GM20431 (cell line): Measurements from ENCODE around the gene TAGLN2.

Experiments used
- in situ Hi-C: fragments of 300-500 bp; cut with MseI, MboI; formaldehyde crosslinking; loops from one replicate; pipeline ENCODE4 v1.15.0; 2020; ENCODE audit warnings: low sequenced_read_pairs; ENCODE audit not compliant: unreplicated experiment

TAGLN2 gene

DNA sequence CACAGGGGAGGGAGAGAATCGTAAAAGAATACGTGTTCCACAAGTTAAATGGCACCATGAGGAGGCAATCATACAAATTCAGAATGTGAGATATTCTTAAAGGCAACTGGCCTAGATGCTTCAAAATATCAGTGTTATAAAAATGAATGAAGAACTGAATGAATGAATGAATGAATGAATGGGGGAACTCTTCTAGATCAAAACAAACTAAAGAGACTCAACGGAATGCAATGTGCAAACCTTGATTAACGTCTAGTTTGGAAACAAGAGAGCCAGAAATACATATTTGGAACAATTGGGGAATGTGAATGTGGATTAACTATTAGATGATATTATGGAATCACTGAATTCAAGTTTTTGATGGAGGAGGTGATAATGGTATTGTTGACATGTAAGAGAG lies 42.2 kb downstream of the TAGLN2 start:
- in situ Hi-C loops, result no loop called here

DNA sequence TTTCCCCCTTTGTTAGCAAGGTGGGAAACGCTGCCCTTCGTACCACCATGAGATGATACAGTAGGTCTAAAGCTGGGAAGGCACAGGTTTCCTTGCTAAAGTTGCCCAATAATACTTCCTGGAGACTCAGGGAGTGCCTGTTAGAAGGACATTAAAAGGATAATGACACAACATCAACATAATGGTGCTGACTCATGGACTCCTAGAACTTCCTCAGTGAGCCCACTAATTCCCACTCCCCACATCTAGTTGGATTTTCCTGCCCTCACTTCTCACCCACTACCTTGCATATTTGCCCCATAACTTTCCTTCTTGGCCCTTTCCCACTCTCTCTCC lies 42.8 kb downstream of the TAGLN2 start:
- in situ Hi-C loops, result no loop called here

DNA sequence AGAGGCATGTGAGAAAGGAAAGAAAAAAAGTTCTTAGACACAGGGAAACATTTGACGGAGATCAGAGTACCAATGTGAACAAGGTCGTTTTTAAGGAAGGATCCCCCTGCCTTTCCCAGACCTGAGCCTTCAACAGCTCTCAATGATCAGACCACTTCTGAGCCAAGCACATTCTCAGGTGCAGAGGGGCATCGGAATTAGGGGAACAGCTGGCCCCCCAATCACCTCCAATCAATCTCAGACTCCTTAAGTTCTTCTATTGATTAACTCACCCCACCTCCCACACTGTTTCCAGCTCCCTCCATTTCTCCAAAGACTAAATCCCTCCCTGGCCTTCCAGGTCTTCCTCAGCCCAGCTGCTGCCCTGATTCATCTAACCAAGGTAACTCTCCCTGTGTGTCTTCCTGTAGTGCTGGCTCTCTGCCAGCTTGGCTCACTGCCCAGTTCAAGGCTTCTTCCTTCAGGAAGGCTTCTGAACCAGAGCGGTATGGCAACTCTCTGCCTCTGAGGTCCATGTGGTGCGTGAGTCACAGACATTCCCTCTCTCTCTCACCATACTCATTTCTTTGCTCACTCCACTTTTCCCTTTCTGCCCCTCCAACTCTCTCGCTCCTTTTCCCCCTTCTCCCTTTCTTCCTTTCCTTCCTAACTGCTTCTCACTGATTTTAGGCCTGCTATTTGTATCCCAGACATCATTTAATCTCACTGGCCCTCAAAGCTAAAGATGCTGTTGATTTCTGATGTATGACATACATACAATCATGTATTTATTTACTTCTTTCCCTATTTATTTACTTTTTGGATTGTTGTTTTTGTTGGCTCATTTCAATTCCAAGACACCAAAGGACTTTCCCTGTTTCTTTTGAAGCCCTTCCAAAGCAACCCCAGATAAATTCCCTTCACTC lies 43.4 kb downstream of the TAGLN2 start:
- in situ Hi-C loops, result no loop called here

DNA sequence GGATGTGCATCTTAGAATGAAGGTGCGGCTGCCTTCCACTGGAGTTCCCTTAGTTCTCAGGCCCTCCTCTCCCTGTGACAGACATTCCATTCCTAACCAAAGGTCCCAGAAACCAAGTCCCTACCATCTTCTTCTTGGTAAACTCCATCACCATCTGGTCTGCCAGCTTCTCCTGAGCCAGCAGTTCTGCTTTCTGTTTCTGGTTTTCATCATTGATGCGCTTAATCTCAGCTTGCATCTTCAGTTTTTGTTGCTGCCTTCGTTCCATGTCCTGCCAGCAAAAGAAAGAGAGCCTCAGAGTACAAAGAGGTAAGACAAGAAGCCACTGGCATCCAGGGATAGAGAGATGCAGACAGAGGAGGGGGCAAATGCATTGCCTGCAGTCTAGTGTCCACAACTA lies 44.9 kb downstream of the TAGLN2 start:
- in situ Hi-C loops, result no loop called here

DNA sequence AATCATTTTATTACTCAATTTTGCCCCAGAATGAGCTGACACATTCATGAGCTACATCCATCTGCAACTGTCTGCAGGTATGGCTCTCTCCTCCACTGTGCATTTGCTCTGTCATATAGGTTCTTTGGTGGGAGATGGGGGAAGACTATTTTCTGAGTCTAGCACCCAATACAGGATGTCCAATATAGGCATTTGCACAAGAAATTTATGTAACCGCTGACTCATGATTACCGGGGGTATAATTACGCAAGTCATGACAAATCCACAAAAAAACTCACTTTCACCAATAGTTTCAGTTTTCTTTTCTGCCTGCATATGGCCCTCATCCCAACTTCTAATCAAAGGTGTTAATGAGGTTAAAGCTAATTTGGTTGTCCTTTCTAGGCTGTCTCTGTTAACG lies 45.3 kb downstream of the TAGLN2 start:
- in situ Hi-C loops, result no loop called here

DNA sequence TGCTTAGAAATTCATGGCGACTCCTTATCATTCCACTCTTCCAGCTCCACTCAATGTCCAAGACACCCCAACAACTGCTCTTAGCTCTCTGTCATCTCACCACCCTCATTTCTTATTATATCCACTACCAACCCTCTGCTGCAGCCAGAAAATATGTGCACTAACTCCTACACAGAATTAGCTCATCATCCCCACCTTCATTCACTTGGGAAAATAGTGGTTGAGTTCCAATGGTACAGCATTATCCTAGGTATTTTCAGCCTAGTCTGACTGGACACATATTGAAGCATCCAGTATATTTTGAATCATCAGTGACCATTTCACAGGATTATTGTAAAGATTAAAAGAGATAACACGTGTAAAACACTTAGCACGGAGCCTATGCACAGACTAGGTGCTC lies 46.2 kb downstream of the TAGLN2 start:
- in situ Hi-C loops, result no loop called here

DNA sequence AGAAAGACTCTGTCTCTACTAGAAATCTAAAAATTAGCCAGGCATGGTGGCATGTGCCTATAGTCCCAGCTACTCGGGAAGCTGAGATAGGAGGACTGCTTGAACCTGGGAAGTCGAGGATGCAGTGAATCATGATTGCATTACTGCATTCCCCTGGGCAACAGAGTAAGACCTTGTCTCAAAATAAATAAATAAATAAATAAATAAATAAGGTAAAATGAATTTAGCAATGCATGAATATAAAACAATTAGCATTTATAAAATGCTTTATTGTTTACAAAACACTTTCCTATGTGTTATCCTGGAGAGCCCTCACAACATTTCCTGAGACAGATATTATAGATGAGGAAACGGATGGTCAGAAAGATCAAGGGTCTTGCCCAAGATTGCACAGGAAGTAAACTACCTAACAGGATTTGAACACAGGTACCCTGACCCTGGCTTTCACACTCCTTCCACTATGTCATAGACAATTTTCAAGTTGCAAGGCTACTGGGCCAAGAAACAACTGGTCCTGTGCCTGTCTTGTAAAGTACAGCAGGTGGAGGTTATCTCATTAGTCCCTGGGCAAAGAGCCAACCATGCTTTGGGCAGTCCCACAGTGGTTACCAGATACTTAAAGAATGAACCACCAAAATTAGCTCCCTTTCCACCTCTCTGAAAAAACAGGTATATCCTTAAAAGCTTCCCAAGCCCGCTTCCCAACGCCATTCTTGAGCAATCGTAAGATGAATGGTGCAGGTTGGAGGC lies 47.4 kb downstream of the TAGLN2 start:
- in situ Hi-C loops, result no loop called here

DNA sequence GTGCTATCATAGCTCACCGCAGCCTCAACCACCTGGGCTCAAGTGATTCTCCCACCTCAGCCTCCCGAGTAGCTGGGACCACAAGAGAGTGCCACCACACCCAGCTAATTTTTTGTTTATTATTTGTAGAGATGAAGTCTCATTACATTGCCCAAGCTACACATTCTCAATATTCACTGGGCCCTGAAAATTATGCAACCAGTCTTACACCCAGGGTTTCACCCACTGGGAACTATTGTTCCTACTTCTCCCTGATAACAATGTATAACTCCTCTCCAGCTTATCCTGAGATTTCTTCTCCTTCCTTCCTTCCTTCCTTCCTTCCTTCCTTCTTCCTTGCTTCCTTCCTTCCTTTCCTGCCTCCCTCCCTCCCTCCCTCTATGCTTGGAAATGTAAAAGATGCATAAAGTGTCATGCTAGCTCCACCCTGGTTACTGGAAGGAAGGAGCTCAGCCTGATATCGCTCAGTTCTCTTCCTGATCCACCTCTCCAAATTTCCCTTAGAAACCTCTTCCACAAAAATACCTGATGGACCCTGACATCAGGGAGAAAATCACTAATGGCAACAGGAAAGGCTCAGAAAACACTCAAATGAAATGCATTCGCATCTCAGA lies 51.7 kb downstream of the TAGLN2 start:
- in situ Hi-C loops, result no loop called here

DNA sequence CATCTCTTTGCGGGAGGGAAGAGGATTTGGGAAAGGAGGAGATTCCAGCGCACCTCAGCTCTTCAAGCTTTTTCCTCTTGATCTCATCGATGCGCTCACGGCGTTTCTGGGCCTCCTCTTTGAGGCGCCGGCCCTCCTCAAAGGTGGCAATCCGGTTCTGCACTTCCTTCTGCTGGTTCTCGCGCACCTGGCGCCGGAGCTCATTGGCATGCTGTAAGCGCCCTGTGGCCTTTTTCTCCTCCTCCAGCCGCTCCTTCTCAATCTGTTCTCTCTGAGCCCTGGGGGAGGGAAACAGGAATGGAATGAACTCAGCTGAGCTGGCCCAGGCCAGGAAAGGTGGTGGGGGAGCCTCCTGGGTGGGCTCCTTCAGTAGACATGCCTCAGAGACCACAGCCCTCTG lies 52.4 kb downstream of the TAGLN2 start:
- in situ Hi-C loops, result no loop called here

DNA sequence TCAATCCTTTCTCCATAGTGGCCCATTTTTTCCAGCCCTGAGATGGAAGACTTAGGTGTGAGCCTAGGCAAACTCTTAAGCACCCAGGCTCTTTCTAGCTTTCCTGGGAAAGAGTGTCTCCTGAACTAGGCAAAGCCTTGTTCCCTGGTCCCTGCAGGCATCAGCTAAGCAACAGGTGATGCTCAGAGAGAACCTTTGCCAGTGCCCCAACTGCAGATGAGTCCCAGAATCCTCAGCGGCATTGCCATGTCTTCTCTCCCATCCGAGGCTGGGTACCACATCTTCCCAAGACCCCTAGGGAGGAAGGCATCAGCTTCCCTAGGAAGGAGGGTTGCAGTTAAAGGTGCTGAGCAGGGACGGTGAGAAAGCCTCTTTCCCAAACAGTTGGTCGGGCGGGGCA lies 54.6 kb downstream of the TAGLN2 start:
- in situ Hi-C loops, result no loop called here

DNA sequence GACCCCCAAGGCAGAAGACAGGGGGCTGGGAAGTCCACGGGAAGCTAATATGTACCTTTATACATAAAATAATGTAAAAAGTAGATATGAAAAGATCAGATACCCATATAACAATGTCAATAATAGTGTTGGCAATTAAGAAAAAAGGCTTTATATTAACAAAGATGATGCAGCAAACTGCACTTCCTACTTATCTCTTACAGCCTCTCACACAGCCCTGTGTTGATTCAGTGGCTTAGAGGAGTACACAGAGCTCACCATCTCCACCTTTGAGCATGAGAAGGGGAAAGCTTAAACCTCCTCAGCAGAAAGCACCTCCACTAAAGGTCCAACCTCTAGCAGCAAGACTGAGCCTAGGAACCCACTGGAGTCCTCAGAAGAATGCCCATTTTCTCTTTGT lies 55.7 kb downstream of the TAGLN2 start:
- in situ Hi-C loops, result no loop called here

DNA sequence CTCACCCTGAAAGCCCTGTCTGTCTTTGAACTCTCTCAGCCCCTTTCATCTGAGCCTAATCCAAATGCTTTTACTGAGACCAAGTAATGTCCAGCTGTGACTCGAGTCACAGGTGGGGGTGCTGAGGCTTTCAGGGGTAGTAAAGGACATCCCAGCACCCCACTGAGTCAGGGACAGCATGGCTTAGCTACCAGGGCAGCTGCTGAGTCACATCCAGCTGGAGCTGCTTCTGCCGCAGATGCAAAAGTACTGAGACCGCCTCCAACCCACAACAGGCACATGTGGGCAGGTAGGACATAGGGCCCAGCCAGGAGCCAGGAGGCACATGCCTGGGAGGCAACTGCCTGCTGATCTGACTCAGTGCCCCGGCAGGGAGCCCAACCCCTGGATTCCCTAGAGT lies 56.1 kb downstream of the TAGLN2 start:
- in situ Hi-C loops, result no loop called here

DNA sequence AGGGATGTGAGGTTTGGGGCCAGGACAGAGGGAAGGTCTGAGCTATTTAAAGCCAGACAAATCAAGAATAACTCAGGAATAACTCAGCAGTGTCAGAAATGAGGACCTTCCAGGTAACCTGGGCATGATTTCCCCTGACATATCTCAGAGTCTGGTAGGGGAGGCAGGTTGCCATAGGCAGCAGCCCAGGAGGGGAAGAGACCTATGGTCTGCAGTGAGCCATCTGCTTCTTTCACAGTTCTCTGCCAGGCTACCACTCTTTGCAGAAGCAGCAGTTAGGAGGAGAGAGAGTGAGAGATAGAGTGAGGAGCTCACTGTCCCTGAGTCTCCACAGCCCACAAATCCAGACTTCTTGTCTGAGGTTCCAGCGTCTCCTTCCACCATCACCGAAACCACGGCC lies 56.5 kb downstream of the TAGLN2 start:
- in situ Hi-C loops, result no loop called here
